OCI-LY3 (cell line): Measurements from ENCODE around the gene LMX1A.

ENCODE experiments used
- H2AFZ ChIP-seq: fragments of 200-600, 300-600 bp; shearing (Covaris generic); 2 replicates; pipeline ENCODE4 v1.6.0; 2014; ENCODE audit warnings: antibody characterized with exemption, low read depth, low read length
- H3K27ac ChIP-seq: fragments of 200-600, 300-600 bp; sonication (generic); 2 replicates; pipeline ENCODE4 v1.5.1; 2014; ENCODE audit warnings: mild to moderate bottlenecking, low read length, moderate library complexity, mixed read lengths
- H3K27me3 ChIP-seq: fragments of 200-600, 300-600 bp; sonication (generic); 2 replicates; pipeline ENCODE4 v1.6.1; 2014; ENCODE audit warnings: low read depth, low read length, mixed read lengths
- H3K36me3 ChIP-seq: fragments of 200-600, 300-600 bp; sonication (generic); replicated peaks from 2 replicates; pipeline ENCODE3; 2014; ENCODE audit warnings: low read depth, low read length, mixed read lengths
- H3K4me1 ChIP-seq: fragments of 300-600, 200-600 bp; sonication (generic); 2 replicates; pipeline ENCODE4 v1.6.1; 2014; ENCODE audit warnings: low read length, mixed read lengths
- H3K4me2 ChIP-seq: fragments of 200-600, 300-600 bp; sonication (generic); 2 replicates; pipeline ENCODE4 v1.6.1; 2014; ENCODE audit warnings: low read length, mixed read lengths
- H3K4me3 ChIP-seq: fragments of 300-600, 200-600 bp; sonication (generic); 2 replicates; pipeline ENCODE4 v1.5.1; 2014; ENCODE audit warnings: antibody characterized with exemption, mild to moderate bottlenecking, low read length, moderate library complexity
- H3K79me2 ChIP-seq: fragments of 300-600, 200-600 bp; shearing (Covaris generic); 2 replicates; pipeline ENCODE4 v1.6.1; 2014; ENCODE audit warnings: mild to moderate bottlenecking, low read length, mixed read lengths
- H3K9ac ChIP-seq: fragments of 300-600, 200-600 bp; shearing (Covaris generic); 2 replicates; pipeline ENCODE4 v1.6.0; 2014; ENCODE audit warnings: mild to moderate bottlenecking, low read length, moderate library complexity
- H3K9me3 ChIP-seq: fragments of 200-600, 300-600 bp; shearing (Covaris generic); 2 replicates; pipeline ENCODE4 v1.6.1; 2014; ENCODE audit warnings: low read length, mixed read lengths; ENCODE audit not compliant: insufficient read depth
- H4K20me1 ChIP-seq: fragments of 200-600, 300-600 bp; sonication (generic); 2 replicates; pipeline ENCODE4 v1.6.1; 2016; ENCODE audit warnings: low read length, mixed read lengths; ENCODE audit not compliant: insufficient read depth
- CTCF ChIP-seq: fragments of 200-600, 300-600 bp; sonication (generic); IDR thresholded peaks from 2 replicates; pipeline ENCODE4 v1.5.1; 2014; ENCODE audit warnings: antibody characterized with exemption, low read length, low read depth
- EZH2phosphoT487 ChIP-seq: fragments of 200-600 bp; shearing (Covaris generic); IDR thresholded peaks from 2 replicates; pipeline ENCODE4 v1.6.1; 2018; ENCODE audit warnings: antibody characterized with exemption, mixed run types, low read depth

The LMX1A gene

GRCh38 chr1:165162671-165163241, 193.8 kb downstream of the LMX1A start:
- Histone ChIP-seq H3K4me3 (no peak overlapping the region), H2AFZ (no peak overlapping the region), H3K9me3 (no peaks in the 10 kb centered on the region), H3K4me1 (no peaks in the 10 kb centered on the region), H3K27me3 (peaks cover 41% of the 10 kb centered on the region), H3K79me2 (no peaks in the 10 kb centered on the region), H3K36me3 (no peaks in the 10 kb centered on the region), H3K9ac (no peak overlapping the region), H3K4me2 (no peak overlapping the region), H3K27ac (no peak overlapping the region), H4K20me1 (no peaks in the 10 kb centered on the region)
- TF ChIP-seq CTCF (no peak), EZH2phosphoT487 (no peak)

DNA sequence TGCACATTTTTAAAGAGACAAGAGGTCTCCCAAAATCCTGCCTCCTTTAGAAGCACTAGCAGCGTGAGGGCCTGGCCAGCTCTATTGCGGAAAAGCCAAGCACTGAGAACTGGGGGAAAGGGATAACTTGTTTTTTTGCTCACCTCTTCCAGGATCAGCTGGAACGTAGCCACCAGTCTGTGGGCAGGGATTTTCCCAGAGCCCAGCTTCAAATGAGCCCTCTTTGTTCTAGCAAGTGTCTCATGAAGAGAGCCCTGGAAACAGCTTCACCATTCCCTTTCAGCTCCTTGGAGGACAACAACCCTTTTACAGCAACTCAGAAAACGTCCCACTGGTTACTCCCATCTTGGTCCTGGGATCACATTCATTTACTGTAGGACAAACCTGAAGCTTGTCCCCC, 195.4 kb downstream of the LMX1A start:
- no peak for TF ChIP-seq EZH2phosphoT487
- no peaks in the 10 kb centered on the region for H3K4me1 ChIP-seq
- no peak overlapping the region for H3K4me3 ChIP-seq
- no peaks in the 10 kb centered on the region for H3K79me2 ChIP-seq
- H2AFZ ChIP-seq, result no peak overlapping the region
- H3K27ac ChIP-seq, result no peak overlapping the region
- no peaks in the 10 kb centered on the region for H4K20me1 ChIP-seq
- no peak overlapping the region for H3K4me2 ChIP-seq
- H3K9me3 ChIP-seq, result no peaks in the 10 kb centered on the region
- no peak overlapping the region for H3K9ac ChIP-seq
- H3K27me3 ChIP-seq, result peaks cover 40% of the 10 kb centered on the region
- no peaks in the 10 kb centered on the region for H3K36me3 ChIP-seq

- H2AFZ ChIP-seq, result no peak overlapping the region
- H3K27ac ChIP-seq, result no peak overlapping the region
- no peaks in the 10 kb centered on the region for H3K9me3 ChIP-seq
- H3K27me3 ChIP-seq, result peaks cover 68% of the 10 kb centered on the region
- no peaks in the 10 kb centered on the region for H4K20me1 ChIP-seq
- TF ChIP-seq EZH2phosphoT487, result no peak
- no peaks in the 10 kb centered on the region for H3K36me3 ChIP-seq
- no peak overlapping the region for H3K4me2 ChIP-seq
- H3K79me2 ChIP-seq, result no peaks in the 10 kb centered on the region
- no peak overlapping the region for H3K4me3 ChIP-seq
- no peaks in the 10 kb centered on the region for H3K4me1 ChIP-seq
- no peak overlapping the region for H3K9ac ChIP-seq
Observed at GRCh38 chr1:165153182-165153581, 203.3 kb downstream of the LMX1A start.

GRCh38 chr1:165152727-165153126, 203.8 kb downstream of the LMX1A start:
- Histone ChIP-seq H3K9me3 (no peaks in the 10 kb centered on the region), H4K20me1 (no peaks in the 10 kb centered on the region), H3K4me3 (no peak overlapping the region), H3K79me2 (no peaks in the 10 kb centered on the region), H3K36me3 (no peaks in the 10 kb centered on the region), H3K4me2 (no peak overlapping the region), H3K27ac (no peak overlapping the region), H3K27me3 (peaks cover 63% of the 10 kb centered on the region), H3K9ac (no peak overlapping the region), H2AFZ (no peak overlapping the region), H3K4me1 (no peaks in the 10 kb centered on the region)
- TF ChIP-seq CTCF (no peak), EZH2phosphoT487 (no peak)

GRCh38 chr1:165152109-165152508, 204.4 kb downstream of the LMX1A start:
- TF ChIP-seq CTCF, result no peak
- no peak for TF ChIP-seq EZH2phosphoT487
- no peak overlapping the region for H3K27ac ChIP-seq

More at GRCh38 chr1:165152109-165152508, 204.4 kb downstream of the LMX1A start:
- H3K79me2 ChIP-seq, result no peaks in the 10 kb centered on the region
- no peaks in the 10 kb centered on the region for H3K9me3 ChIP-seq
- no peaks in the 10 kb centered on the region for H3K36me3 ChIP-seq
- no peaks in the 10 kb centered on the region for H3K4me1 ChIP-seq
- H3K4me2 ChIP-seq, result no peak overlapping the region
- H2AFZ ChIP-seq, result no peak overlapping the region
- peaks cover 58% of the 10 kb centered on the region for H3K27me3 ChIP-seq
- H3K4me3 ChIP-seq, result no peak overlapping the region
- no peaks in the 10 kb centered on the region for H4K20me1 ChIP-seq
- no peak overlapping the region for H3K9ac ChIP-seq
